HCT116 (cell line): ENCODE results near the gene MID1. TPM values are rescaled to one million over a fixed set of nuclear protein-coding genes. Genes with fewer than 3 reads are reported as not detected.

Experiments used
- ATAC-seq: fragments of 200-7000 bp; cut with Tn5 transposase; 2 replicates; pipeline ENCODE4 v1.9.1; 2020; ENCODE audit warnings: mild to moderate bottlenecking, moderate library complexity
- BruUV-seq: library from RNA; stranded (reverse); fragments of 400-500 nt; replicated peaks from 2 replicates; lab custom pipeline; 2021; lab: Mats Ljungman, UMichigan
- CTCF ChIA-PET: fragments of 300-600 bp; sonication (Branson Sonifier 250); formaldehyde crosslinking; loops from one replicate; lab custom pipeline; 2021; ENCODE audit warnings: antibody characterized with exemption; lab: Charles Lee
- POLR2A ChIA-PET: fragments of 300-600, 350-600 bp; sonication (Branson Sonifier 250); formaldehyde crosslinking; loops from one replicate; lab custom pipeline; 2021; ENCODE audit warnings: antibody characterized with exemption; lab: Charles Lee
- RAD21 ChIA-PET, 2 experiments: fragments of 300-600 bp; sonication (Branson Sonifier 250); formaldehyde crosslinking; loops; one replicate each; lab custom pipeline; 2023; ENCODE audit warnings: low total read pairs in 2 of 2; ENCODE audit not compliant: uncharacterized antibody in 2 of 2, unreplicated experiment in 2 of 2, low non-redundant PET in 1 of 2; lab: Charles Lee
- DNase-seq: peaks from one replicate; pipeline ENCODE4 v3.0.0-alpha.2; 2010; ENCODE audit warnings: low read depth, low spot score
- H2AFZ ChIP-seq: fragments of 200-600 bp; shearing (Covaris generic), sonication (generic); 2 replicates; pipeline ENCODE4 v1.6.1; 2017; ENCODE audit warnings: low read depth, mixed run types, mixed read lengths, antibody characterized with exemption, low read length; ENCODE audit not compliant: poor library complexity, severe bottlenecking
- H3K27ac ChIP-seq: 2 replicates; pipeline ENCODE4 v1.5.1; 2012; ENCODE audit warnings: low read depth, low read length
- H3K27me3 ChIP-seq: fragments of 200-600 bp; sonication (generic); 2 replicates; pipeline ENCODE4 v1.6.1; 2016; ENCODE audit warnings: mixed run types, low read length, mixed read lengths; ENCODE audit not compliant: insufficient read depth
- H3K36me3 ChIP-seq, 2 experiments: fragments of 200-500 bp in 1 of 2; fragments of 200-600 bp in 1 of 2; sonication (Bioruptor generic) in 1 of 2; sonication (generic) in 1 of 2; 2 replicates each; pipeline versions ENCODE4 v1.5.1 to v1.6.1; 2014 to 2016; ENCODE audit warnings: low read length in 2 of 2, inconsistent platforms in 1 of 2, mixed read lengths in 1 of 2, mixed run types in 1 of 2; ENCODE audit not compliant: insufficient read depth in 2 of 2, control insufficient read depth in 1 of 2
- H3K4me1 ChIP-seq, 2 experiments: fragments of 200-600 bp in 1 of 2; sonication (generic) in 1 of 2; 2 replicates each; pipeline versions ENCODE4 v1.5.1 to v1.6.1; 2012 to 2017; ENCODE audit warnings: low read length in 2 of 2, inconsistent platforms in 1 of 2, mild to moderate bottlenecking in 1 of 2, mixed read lengths in 1 of 2, mixed run types in 1 of 2, moderate library complexity in 1 of 2; ENCODE audit not compliant: insufficient read depth in 2 of 2, control insufficient read depth in 1 of 2
- H3K4me2 ChIP-seq: fragments of 200-600 bp; sonication (generic); 2 replicates; pipeline ENCODE4 v1.6.1; 2017; ENCODE audit warnings: mixed run types, low read length, mixed read lengths
- H3K4me3 ChIP-seq, 2 experiments: fragments of 200-600 bp in 1 of 2; sonication (generic) in 1 of 2; replicated peaks in 1 of 2; 2 replicates each; pipeline ENCODE4 v1.5.1; 2011 to 2016; ENCODE audit warnings: low read length in 2 of 2, control low read depth in 1 of 2, low read depth in 1 of 2, mild to moderate bottlenecking in 1 of 2, mixed read lengths in 1 of 2, mixed run types in 1 of 2
- H3K79me2 ChIP-seq: fragments of 200-600 bp; sonication (generic); 2 replicates; pipeline ENCODE4 v1.6.1; 2017; ENCODE audit warnings: mild to moderate bottlenecking, mixed run types, low read length, moderate library complexity, mixed read lengths; ENCODE audit not compliant: insufficient read depth
- H3K9ac ChIP-seq: fragments of 200-600 bp; sonication (generic); 2 replicates; pipeline ENCODE4 v1.6.1; 2016; ENCODE audit warnings: low read length, mixed read lengths
- H3K9me2 ChIP-seq: fragments of 200-600 bp; sonication (generic), shearing (Covaris generic); 2 replicates; pipeline ENCODE4 v1.6.1; 2017; ENCODE audit warnings: mixed run types, mild to moderate bottlenecking, moderate library complexity; ENCODE audit not compliant: insufficient read depth
- H3K9me3 ChIP-seq, 2 experiments: fragments of 200-500 bp in 1 of 2; fragments of 200-600 bp in 1 of 2; sonication (Bioruptor generic) in 1 of 2; sonication (generic) in 1 of 2; 2 replicates each; pipeline ENCODE4 v1.6.1; 2014 to 2017; ENCODE audit warnings: low read length in 2 of 2, mixed read lengths in 2 of 2, inconsistent platforms in 1 of 2, low read depth in 1 of 2, mild to moderate bottlenecking in 1 of 2, mixed run types in 1 of 2, moderate library complexity in 1 of 2; ENCODE audit not compliant: control insufficient read depth in 1 of 2, insufficient read depth in 1 of 2
- H4K20me1 ChIP-seq: fragments of 200-600 bp; sonication (generic), shearing (Covaris generic); 2 replicates; pipeline ENCODE4 v1.6.1; 2017; ENCODE audit warnings: mixed run types, mild to moderate bottlenecking, moderate library complexity; ENCODE audit not compliant: insufficient read depth
- CEBPB ChIP-seq: IDR thresholded peaks from 2 replicates; pipeline ENCODE4 v1.6.1; 2012; ENCODE audit warnings: low read depth
- EGR1 ChIP-seq: IDR thresholded peaks from 2 replicates; pipeline ENCODE4 v1.6.1; 2012; ENCODE audit warnings: low read depth
- ELF1 ChIP-seq: IDR thresholded peaks from 2 replicates; pipeline ENCODE4 v1.6.1; 2012; ENCODE audit warnings: low read depth, borderline replicate concordance
- EZH2 ChIP-seq: fragments of 200-600 bp; sonication (generic); IDR thresholded peaks from 2 replicates; pipeline ENCODE4 v1.6.1; 2017; ENCODE audit warnings: antibody characterized with exemption, mixed run types
- EZH2phosphoT487 ChIP-seq: fragments of 200-600 bp; IDR thresholded peaks from 2 replicates; pipeline ENCODE4 v1.6.1; 2018; ENCODE audit warnings: antibody characterized with exemption, borderline replicate concordance
- FOSL1 ChIP-seq: IDR thresholded peaks from 2 replicates; pipeline ENCODE4 v1.6.1; 2012; ENCODE audit warnings: low read depth
- POLR2A ChIP-seq: IDR thresholded peaks from 2 replicates; pipeline ENCODE4 v1.7.0; 2011; ENCODE audit warnings: borderline replicate concordance; ENCODE audit not compliant: insufficient read depth, insufficient read length; ENCODE audit errors: extremely low read depth
- POLR2AphosphoS5 ChIP-seq: IDR thresholded peaks from 2 replicates; pipeline ENCODE4 v1.6.1; 2011; ENCODE audit warnings: mild to moderate bottlenecking, low read depth, low read length, moderate library complexity
- RAD21 ChIP-seq: IDR thresholded peaks from 2 replicates; pipeline ENCODE4 v1.6.1; 2012; ENCODE audit warnings: low read depth, mild to moderate bottlenecking
- SIN3A ChIP-seq: IDR thresholded peaks from 2 replicates; pipeline ENCODE4 v1.6.1; 2012; ENCODE audit warnings: low read depth
- SP1 ChIP-seq: IDR thresholded peaks from 2 replicates; pipeline ENCODE4 v1.6.1; 2012; ENCODE audit warnings: low read depth
- SRF ChIP-seq: IDR thresholded peaks from 2 replicates; pipeline ENCODE4 v1.6.1; 2012; ENCODE audit warnings: low read depth
- YY1 ChIP-seq: IDR thresholded peaks from 2 replicates; pipeline ENCODE4 v1.6.1; 2011; ENCODE audit warnings: low read length, low read depth, moderate library complexity, mild to moderate bottlenecking; ENCODE audit not compliant: insufficient replicate concordance; ENCODE audit errors: extremely low read depth
- ZFX ChIP-seq: fragments of 450-650 bp; IDR thresholded peaks from 2 replicates; pipeline ENCODE4 v1.6.1; 2017
- intact Hi-C: fragments of 100-400 bp; cut with micrococcal nuclease; formaldehyde crosslinking; loops from 2 replicates; pipeline ENCODE4 v1.10.0; 2022
- total RNA-seq: library from RNA; stranded (reverse); gene quantifications from one replicate; pipeline ENCODE4 v1.2.1, GENCODE V29; 2021; ENCODE audit not compliant: unreplicated experiment
- TF ChIP-seq, protein P1 (sequence below): IDR thresholded peaks from 2 replicates; pipeline ENCODE4 v1.6.1; 2012
- TF ChIP-seq, protein P2 (sequence below): IDR thresholded peaks from 2 replicates; pipeline ENCODE4 v1.6.1; 2011; ENCODE audit warnings: mild to moderate bottlenecking, low read length, moderate library complexity; ENCODE audit not compliant: insufficient replicate concordance; ENCODE audit errors: extremely low read depth
- TF ChIP-seq, protein P3 (sequence below): IDR thresholded peaks from 2 replicates; pipeline ENCODE4 v1.6.1; 2012; ENCODE audit warnings: low read depth

MID1 gene
- total RNA-seq, 1 experiment from 2014 or later: 48.8 TPM

DNA sequence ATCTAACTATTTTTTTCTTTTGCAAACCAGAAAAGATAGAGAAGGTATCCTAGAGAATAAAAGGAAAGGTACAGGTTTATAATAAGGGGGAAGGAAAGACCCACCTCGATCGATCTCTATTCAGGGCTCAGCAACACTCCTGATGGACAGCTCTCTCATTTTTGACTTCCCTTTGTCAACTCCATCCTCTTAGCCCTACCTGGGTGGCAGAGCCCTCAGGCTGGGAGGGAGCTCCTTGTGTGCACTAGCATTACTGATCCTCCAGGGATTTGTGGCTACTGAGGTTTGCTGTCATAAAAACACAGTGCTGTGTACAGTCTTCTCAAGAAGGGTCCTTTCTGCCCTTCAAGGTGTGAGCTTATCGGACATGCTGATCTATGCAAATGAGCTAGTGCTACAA is 111.0 kb downstream of the MID1 start:
- intact Hi-C loops: no loop called here
- BruUV-seq: no TSS peak
- ATAC-seq: no peak

More for the DNA sequence above, 111.0 kb downstream of the MID1 start:
- Histone ChIP-seq H3K27ac (no peak overlapping the region), H2AFZ (no peak overlapping the region), H3K4me1 (peaks cover 9 to 30% of the 10 kb centered on the region in 2 experiments; a peak in 3 of 4 replicates), H3K9me2 (no peaks in the 10 kb centered on the region), H3K27me3 (no peaks in the 10 kb centered on the region), H3K9ac (no peak overlapping the region), H3K4me2 (no peak overlapping the region), H4K20me1 (no peaks in the 10 kb centered on the region), H3K36me3 (no peaks in the 10 kb centered on the region), H3K9me3 (no peaks in the 10 kb centered on the region), H3K4me3 (no peak overlapping the region), H3K79me2 (peaks cover 23% of the 10 kb centered on the region; the same call in 1 of the 2 replicates)
- TF ChIP-seq SRF (no peak), RAD21 (no peak), POLR2A (no peak), YY1 (no peak), EGR1 (no peak), EZH2phosphoT487 (no peak), CEBPB (no peak), SP1 (no peak), ELF1 (no peak), SIN3A (no peak), EZH2 (no peak), FOSL1 (no peak), POLR2AphosphoS5 (no peak), ZFX (no peak)
- TF ChIP-seq, protein P1, sequence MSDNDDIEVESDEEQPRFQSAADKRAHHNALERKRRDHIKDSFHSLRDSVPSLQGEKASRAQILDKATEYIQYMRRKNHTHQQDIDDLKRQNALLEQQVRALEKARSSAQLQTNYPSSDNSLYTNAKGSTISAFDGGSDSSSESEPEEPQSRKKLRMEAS: no peak
- TF ChIP-seq, protein P2, sequence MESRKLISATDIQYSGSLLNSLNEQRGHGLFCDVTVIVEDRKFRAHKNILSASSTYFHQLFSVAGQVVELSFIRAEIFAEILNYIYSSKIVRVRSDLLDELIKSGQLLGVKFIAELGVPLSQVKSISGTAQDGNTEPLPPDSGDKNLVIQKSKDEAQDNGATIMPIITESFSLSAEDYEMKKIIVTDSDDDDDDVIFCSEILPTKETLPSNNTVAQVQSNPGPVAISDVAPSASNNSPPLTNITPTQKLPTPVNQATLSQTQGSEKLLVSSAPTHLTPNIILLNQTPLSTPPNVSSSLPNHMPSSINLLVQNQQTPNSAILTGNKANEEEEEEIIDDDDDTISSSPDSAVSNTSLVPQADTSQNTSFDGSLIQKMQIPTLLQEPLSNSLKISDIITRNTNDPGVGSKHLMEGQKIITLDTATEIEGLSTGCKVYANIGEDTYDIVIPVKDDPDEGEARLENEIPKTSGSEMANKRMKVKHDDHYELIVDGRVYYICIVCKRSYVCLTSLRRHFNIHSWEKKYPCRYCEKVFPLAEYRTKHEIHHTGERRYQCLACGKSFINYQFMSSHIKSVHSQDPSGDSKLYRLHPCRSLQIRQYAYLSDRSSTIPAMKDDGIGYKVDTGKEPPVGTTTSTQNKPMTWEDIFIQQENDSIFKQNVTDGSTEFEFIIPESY: no peak
- TF ChIP-seq, protein P3, sequence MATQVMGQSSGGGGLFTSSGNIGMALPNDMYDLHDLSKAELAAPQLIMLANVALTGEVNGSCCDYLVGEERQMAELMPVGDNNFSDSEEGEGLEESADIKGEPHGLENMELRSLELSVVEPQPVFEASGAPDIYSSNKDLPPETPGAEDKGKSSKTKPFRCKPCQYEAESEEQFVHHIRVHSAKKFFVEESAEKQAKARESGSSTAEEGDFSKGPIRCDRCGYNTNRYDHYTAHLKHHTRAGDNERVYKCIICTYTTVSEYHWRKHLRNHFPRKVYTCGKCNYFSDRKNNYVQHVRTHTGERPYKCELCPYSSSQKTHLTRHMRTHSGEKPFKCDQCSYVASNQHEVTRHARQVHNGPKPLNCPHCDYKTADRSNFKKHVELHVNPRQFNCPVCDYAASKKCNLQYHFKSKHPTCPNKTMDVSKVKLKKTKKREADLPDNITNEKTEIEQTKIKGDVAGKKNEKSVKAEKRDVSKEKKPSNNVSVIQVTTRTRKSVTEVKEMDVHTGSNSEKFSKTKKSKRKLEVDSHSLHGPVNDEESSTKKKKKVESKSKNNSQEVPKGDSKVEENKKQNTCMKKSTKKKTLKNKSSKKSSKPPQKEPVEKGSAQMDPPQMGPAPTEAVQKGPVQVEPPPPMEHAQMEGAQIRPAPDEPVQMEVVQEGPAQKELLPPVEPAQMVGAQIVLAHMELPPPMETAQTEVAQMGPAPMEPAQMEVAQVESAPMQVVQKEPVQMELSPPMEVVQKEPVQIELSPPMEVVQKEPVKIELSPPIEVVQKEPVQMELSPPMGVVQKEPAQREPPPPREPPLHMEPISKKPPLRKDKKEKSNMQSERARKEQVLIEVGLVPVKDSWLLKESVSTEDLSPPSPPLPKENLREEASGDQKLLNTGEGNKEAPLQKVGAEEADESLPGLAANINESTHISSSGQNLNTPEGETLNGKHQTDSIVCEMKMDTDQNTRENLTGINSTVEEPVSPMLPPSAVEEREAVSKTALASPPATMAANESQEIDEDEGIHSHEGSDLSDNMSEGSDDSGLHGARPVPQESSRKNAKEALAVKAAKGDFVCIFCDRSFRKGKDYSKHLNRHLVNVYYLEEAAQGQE: no peak
- ChIA-PET RAD21 (no interaction called here), CTCF (no interaction called here), POLR2A (no interaction called here)
- no peak for DNase-seq
